Karpas-422 (cell line): Measurements from ENCODE around the gene ADK. TPM values are rescaled to one million over a fixed set of nuclear protein-coding genes. Genes with fewer than 3 reads are reported as not detected.
A peak's percentile ranks its signal among the peaks of the same experiment; 100 is the strongest.

Experiments
- DNase-seq: peaks from one replicate; pipeline ENCODE4 v3.0.0-alpha.2; 2015
- H2AFZ ChIP-seq: fragments of 200-600 bp; sonication (generic); 2 replicates; pipeline ENCODE4 v1.6.1; 2014; ENCODE audit warnings: antibody characterized with exemption, low read length, mixed read lengths
- H3K27ac ChIP-seq: fragments of 200-600 bp; sonication (generic); 2 replicates; pipeline ENCODE4 v1.5.1; 2014; ENCODE audit warnings: mild to moderate bottlenecking, low read length, moderate library complexity
- H3K27me3 ChIP-seq: fragments of 200-600 bp; sonication (generic); 2 replicates; pipeline ENCODE4 v1.6.1; 2014; ENCODE audit warnings: low read length, mixed read lengths
- H3K36me3 ChIP-seq: fragments of 200-600 bp; sonication (generic); 2 replicates; pipeline ENCODE4 v1.6.1; 2014; ENCODE audit warnings: low read length, mixed read lengths; ENCODE audit not compliant: insufficient read depth
- H3K4me1 ChIP-seq: fragments of 200-600 bp; sonication (generic); 2 replicates; pipeline ENCODE4 v1.6.1; 2014; ENCODE audit warnings: mild to moderate bottlenecking, low read length, mixed read lengths
- H3K4me2 ChIP-seq: fragments of 200-600 bp; sonication (generic); 2 replicates; pipeline ENCODE4 v1.6.1; 2014; ENCODE audit warnings: low read length, low read depth, mild to moderate bottlenecking; ENCODE audit not compliant: poor library complexity, severe bottlenecking
- H3K4me3 ChIP-seq: fragments of 200-600 bp; sonication (generic); 2 replicates; pipeline ENCODE4 v1.5.1; 2014; ENCODE audit warnings: mild to moderate bottlenecking, antibody characterized with exemption, low read length, mixed read lengths
- H3K79me2 ChIP-seq: fragments of 200-600 bp; sonication (generic); 2 replicates; pipeline ENCODE4 v1.6.1; 2014; ENCODE audit warnings: mild to moderate bottlenecking, low read length, mixed read lengths
- H3K9ac ChIP-seq: fragments of 200-600 bp; sonication (generic); 2 replicates; pipeline ENCODE4 v1.6.0; 2014; ENCODE audit warnings: low read length
- H3K9me2 ChIP-seq: fragments of 200-600 bp; sonication (generic), shearing (Covaris generic); replicated peaks from 2 replicates; pipeline ENCODE4 v1.6.0; 2014; ENCODE audit warnings: mild to moderate bottlenecking, low read length, moderate library complexity; ENCODE audit not compliant: insufficient read depth
- H3K9me3 ChIP-seq: fragments of 300-700, 200-600 bp; sonication (generic); 2 replicates; pipeline ENCODE4 v1.6.1; 2014; ENCODE audit warnings: low read length, mixed read lengths
- H4K20me1 ChIP-seq: fragments of 200-600 bp; sonication (generic); 2 replicates; pipeline ENCODE4 v1.6.1; 2014; ENCODE audit warnings: mild to moderate bottlenecking, antibody characterized with exemption, low read length, low read depth; ENCODE audit not compliant: insufficient read depth
- total RNA-seq: library from RNA; depleted of rRNA; stranded (reverse); fragments of >200 nt; shearing (Covaris generic); gene quantifications from 2 replicates; pipeline ENCODE4 v1.2.3, GENCODE V29; 2014; ENCODE audit warnings: low replicate concordance

ADK gene
- total RNA-seq, 1 experiment from 2014 or later = 41.4 TPM

DNA sequence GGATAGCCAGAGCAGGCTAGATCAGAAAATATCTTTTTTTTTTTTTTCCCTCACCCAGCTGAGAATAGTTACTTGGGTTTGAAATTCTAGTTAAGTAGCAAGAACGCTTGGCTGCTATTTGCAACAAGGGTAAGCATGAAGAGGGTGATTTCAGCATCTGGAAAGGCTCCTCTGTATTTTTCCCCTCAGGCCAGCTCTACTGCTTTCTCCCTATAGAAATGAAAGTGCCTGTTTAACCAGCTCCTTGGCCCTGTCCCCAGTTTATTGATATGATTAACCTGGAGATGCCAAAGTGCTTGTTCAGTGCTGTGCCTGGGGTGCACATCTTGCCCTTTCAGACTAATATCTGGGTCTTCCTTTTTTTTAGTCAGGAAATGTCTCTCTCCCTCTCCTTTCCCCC lies 37.5 kb upstream of the ADK start:
- H2AFZ ChIP-seq = no peak overlapping the region
- peaks cover 3% of the 10 kb centered on the region; the same call in 1 of the 2 replicates for H3K79me2 ChIP-seq
- no peak for DNase-seq
- no peaks in the 10 kb centered on the region for H3K9me3 ChIP-seq
- no peaks in the 10 kb centered on the region for H3K27me3 ChIP-seq
- no peak overlapping the region for H3K9ac ChIP-seq
- H3K9me2 ChIP-seq = no peaks in the 10 kb centered on the region
- no peaks in the 10 kb centered on the region for H4K20me1 ChIP-seq
- H3K27ac ChIP-seq = no peak overlapping the region
- peaks cover 39% of the 10 kb centered on the region; the same call in 1 of the 2 replicates for H3K36me3 ChIP-seq
- no peak overlapping the region for H3K4me3 ChIP-seq
- peaks cover 3% of the 10 kb centered on the region; the same call in 1 of the 2 replicates for H3K4me1 ChIP-seq
- H3K4me2 ChIP-seq = no peak overlapping the region

DNA sequence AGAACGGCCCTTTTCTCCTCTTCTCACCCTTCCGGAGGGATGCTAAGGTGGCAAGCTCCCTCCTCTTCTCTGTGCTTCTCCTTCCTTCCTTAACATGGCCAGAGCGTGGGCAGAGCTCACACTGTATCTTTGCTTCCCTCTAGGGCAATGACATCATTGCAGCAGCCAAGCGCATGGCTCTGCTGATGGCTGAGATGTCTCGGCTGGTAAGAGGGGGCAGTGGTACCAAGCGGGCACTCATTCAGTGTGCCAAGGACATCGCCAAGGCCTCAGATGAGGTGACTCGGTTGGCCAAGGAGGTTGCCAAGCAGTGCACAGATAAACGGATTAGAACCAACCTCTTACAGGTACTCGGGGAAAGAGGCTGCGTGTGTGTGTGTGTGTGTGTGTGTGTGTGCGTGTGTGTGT lies 37.0 kb upstream of the ADK start:
- H4K20me1 ChIP-seq = no peaks in the 10 kb centered on the region
- no peaks in the 10 kb centered on the region for H3K9me3 ChIP-seq
- no peak overlapping the region for H2AFZ ChIP-seq
- H3K4me2 ChIP-seq = no peak overlapping the region
- H3K27me3 ChIP-seq = no peaks in the 10 kb centered on the region
- H3K36me3 ChIP-seq = peaks cover 37% of the 10 kb centered on the region; the same call in 1 of the 2 replicates
- H3K4me1 ChIP-seq = peaks cover 3% of the 10 kb centered on the region; the same call in 1 of the 2 replicates
- H3K27ac ChIP-seq = no peak overlapping the region
- no peak for DNase-seq
- H3K9ac ChIP-seq = no peak overlapping the region
- no peak overlapping the region for H3K4me3 ChIP-seq
- peaks cover 3% of the 10 kb centered on the region; the same call in 1 of the 2 replicates for H3K79me2 ChIP-seq
- H3K9me2 ChIP-seq = no peaks in the 10 kb centered on the region

DNA sequence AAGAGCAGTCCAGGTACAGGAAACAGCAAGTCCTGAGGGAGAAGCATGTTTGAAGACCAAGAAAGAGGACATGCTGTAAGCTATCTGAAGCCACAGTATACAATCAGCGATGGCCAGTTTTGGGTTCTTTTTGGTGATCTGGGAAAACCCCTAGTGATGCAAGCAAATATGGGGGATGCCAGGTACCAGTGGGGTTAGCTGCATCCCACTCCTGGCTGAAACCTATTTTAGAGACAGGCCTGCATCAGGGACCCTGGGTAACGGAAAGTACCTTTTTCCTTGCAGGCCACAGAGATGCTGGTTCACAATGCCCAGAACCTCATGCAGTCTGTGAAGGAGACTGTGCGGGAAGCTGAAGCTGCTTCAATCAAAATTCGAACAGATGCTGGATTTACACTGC lies 33.3 kb upstream of the ADK start:
- Histone ChIP-seq H3K9me3 (no peaks in the 10 kb centered on the region), H4K20me1 (no peaks in the 10 kb centered on the region), H3K27ac (no peak overlapping the region), H3K27me3 (no peaks in the 10 kb centered on the region), H3K79me2 (peaks cover 3% of the 10 kb centered on the region), H3K4me2 (no peak overlapping the region), H2AFZ (no peak overlapping the region), H3K9ac (no peak overlapping the region), H3K36me3 (peaks cover 49% of the 10 kb centered on the region; the same call in 1 of the 2 replicates), H3K9me2 (no peaks in the 10 kb centered on the region), H3K4me3 (no peak overlapping the region), H3K4me1 (peaks cover 2% of the 10 kb centered on the region; the same call in 1 of the 2 replicates)
- no peak for DNase-seq

DNA sequence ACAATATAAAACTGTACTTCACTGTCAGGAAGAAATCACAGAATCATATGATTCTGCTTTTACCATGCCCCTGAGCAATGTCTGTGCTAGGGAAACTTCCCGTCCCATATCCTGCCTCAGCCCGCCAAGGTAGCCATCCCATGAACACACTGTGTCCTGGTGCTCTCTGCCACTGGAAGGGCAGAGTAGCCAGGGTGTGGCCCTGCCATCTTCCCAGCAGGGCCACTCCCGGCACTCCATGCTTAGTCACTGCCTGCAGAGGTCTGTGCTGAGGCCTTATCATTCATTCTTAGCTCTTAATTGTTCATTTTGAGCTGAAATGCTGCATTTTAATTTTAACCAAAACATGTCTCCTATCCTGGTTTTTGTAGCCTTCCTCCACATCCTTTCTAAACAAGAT lies 32.2 kb upstream of the ADK start:
- H4K20me1 ChIP-seq = no peaks in the 10 kb centered on the region
- no peak overlapping the region for H3K4me2 ChIP-seq
- H3K4me1 ChIP-seq = peaks cover 7% of the 10 kb centered on the region; the same call in 1 of the 2 replicates
- H3K9me2 ChIP-seq = no peaks in the 10 kb centered on the region
- H3K79me2 ChIP-seq = peaks cover 3% of the 10 kb centered on the region
- H3K9me3 ChIP-seq = no peaks in the 10 kb centered on the region
- H3K4me3 ChIP-seq = no peak overlapping the region
- H3K9ac ChIP-seq = no peak overlapping the region
- no peak overlapping the region for H2AFZ ChIP-seq
- H3K27me3 ChIP-seq = no peaks in the 10 kb centered on the region
- H3K27ac ChIP-seq = no peak overlapping the region
- no peak for DNase-seq
- peaks cover 59% of the 10 kb centered on the region; the same call in 1 of the 2 replicates for H3K36me3 ChIP-seq

DNA sequence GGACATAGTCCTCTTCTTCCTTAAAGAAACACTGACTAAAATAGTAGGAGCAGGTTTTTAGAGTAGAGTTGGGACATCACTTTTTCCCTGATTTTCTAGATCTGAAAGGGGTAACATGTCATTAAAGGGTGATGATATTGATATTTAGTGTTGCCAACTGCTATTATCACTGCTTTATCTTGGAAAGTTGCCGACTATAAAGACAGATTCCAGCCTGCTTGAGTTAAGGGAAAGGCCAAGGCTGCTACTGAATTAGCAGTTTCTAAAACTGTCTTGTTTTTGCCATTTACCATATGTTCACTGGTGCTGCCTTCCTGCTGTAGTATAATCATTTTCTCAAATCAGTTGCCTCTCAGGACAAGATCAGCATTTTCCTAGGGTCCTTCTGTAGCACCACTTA lies 30.1 kb upstream of the ADK start:
- no peaks in the 10 kb centered on the region for H3K9me2 ChIP-seq
- no peak overlapping the region for H3K27ac ChIP-seq
- H3K4me3 ChIP-seq = no peak overlapping the region
- H3K4me1 ChIP-seq = peaks cover 7% of the 10 kb centered on the region; the same call in 1 of the 2 replicates
- H2AFZ ChIP-seq = no peak overlapping the region
- H3K4me2 ChIP-seq = no peak overlapping the region
- H3K9ac ChIP-seq = no peak overlapping the region
- H4K20me1 ChIP-seq = no peaks in the 10 kb centered on the region
- DNase-seq = no peak
- peaks cover 69% of the 10 kb centered on the region; the same call in 1 of the 2 replicates for H3K36me3 ChIP-seq
- no peaks in the 10 kb centered on the region for H3K27me3 ChIP-seq
- H3K79me2 ChIP-seq = peaks cover 3% of the 10 kb centered on the region
- H3K9me3 ChIP-seq = no peaks in the 10 kb centered on the region

DNA sequence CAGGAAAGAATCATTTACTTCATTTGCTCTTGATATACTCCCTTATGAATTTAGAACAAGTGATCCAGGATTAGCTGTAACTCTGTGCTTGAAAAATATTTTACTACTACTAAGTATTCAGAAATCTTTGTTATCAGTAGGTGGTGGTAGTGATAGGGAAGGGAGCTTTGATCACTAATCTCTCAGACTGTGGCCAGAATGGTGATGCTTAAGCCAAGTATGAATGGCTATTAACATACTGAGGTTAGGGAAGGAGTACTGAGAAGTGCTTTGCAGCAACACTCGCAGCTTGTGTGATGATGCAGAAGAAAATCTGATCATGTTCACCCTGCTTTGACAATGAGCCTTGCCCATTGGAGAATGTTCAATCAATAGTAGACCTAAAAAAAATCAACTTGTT lies 29.7 kb upstream of the ADK start:
- Histone ChIP-seq H3K4me2 (no peak overlapping the region), H3K9me3 (no peaks in the 10 kb centered on the region), H3K4me3 (no peak overlapping the region), H3K4me1 (peaks cover 7% of the 10 kb centered on the region; the same call in 1 of the 2 replicates), H3K27me3 (no peaks in the 10 kb centered on the region), H4K20me1 (no peaks in the 10 kb centered on the region), H2AFZ (no peak overlapping the region), H3K36me3 (peaks cover 69% of the 10 kb centered on the region; the same call in 1 of the 2 replicates), H3K9ac (no peak overlapping the region), H3K79me2 (no peaks in the 10 kb centered on the region; the same call in none of the 2 replicates), H3K27ac (no peak overlapping the region), H3K9me2 (no peaks in the 10 kb centered on the region)
- no peak for DNase-seq

DNA sequence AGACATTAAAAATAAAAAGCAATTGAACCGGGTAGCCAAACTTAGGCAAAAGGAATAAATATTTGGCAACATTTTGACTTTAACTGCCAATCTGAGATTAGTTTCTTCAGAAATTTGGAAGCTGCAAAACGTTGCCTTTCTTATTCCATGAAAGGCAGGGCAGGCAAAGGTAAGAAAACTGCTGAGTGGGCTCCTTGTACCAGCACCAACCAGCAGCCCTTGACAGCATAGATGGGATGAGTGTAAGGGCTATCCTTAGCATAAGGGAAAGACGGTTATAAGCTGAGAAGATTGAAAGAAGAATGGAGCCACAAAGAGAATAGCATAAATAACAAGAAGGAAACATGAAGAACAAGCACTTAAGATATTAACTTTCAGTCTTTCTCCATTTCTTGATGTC lies 29.0 kb upstream of the ADK start:
- Histone ChIP-seq H3K27ac (no peak overlapping the region), H3K79me2 (no peaks in the 10 kb centered on the region; the same call in none of the 2 replicates), H3K36me3 (peaks cover 64% of the 10 kb centered on the region; the same call in 1 of the 2 replicates), H3K9ac (no peak overlapping the region), H4K20me1 (no peaks in the 10 kb centered on the region), H3K4me3 (no peak overlapping the region), H2AFZ (no peak overlapping the region), H3K9me3 (no peaks in the 10 kb centered on the region), H3K4me2 (no peak overlapping the region), H3K27me3 (no peaks in the 10 kb centered on the region), H3K4me1 (peaks cover 7% of the 10 kb centered on the region; the same call in 1 of the 2 replicates), H3K9me2 (no peaks in the 10 kb centered on the region)
- DNase-seq = no peak

DNA sequence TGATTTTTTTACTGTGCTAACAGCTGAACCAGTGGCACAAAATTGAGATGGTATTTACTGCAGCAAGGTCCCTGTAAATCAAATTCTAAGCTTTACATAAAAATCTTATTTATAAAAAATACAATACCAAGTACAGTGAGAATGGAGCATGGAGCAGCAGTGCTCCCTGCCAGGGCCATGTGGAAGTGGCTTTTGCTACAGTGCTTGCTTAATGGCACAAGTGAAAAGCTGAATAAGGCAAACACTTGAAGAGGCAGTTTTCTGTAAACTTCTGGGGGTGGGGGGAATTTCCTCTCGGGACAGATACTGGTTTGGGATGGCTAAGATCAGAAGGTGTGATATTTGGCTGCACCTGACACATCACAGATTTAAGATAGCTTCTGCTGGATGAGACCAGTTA lies 27.9 kb upstream of the ADK start:
- Histone ChIP-seq H3K79me2 (no peaks in the 10 kb centered on the region; the same call in 1 of the 2 replicates), H3K27ac (0 out of 2 replicates have a peak overlapping the region, but pooled peaks have one; percentile 17), H3K36me3 (peaks cover 58% of the 10 kb centered on the region; the same call in 1 of the 2 replicates)

More for the DNA sequence above, 27.9 kb upstream of the ADK start:
- no peak overlapping the region for H2AFZ ChIP-seq
- no peak overlapping the region for H3K9ac ChIP-seq
- H3K4me1 ChIP-seq = peaks cover 7% of the 10 kb centered on the region; the same call in 1 of the 2 replicates
- H3K27me3 ChIP-seq = no peaks in the 10 kb centered on the region
- no peak for DNase-seq
- no peaks in the 10 kb centered on the region for H3K9me3 ChIP-seq
- H3K4me2 ChIP-seq = no peak overlapping the region
- no peaks in the 10 kb centered on the region for H4K20me1 ChIP-seq
- no peaks in the 10 kb centered on the region for H3K9me2 ChIP-seq
- no peak overlapping the region for H3K4me3 ChIP-seq
